HG03045 (cell line): Measurements from ENCODE around the gene RPAIN.

Experiments used
- ATAC-seq: cut with Tn5 transposase; IDR thresholded peaks from one replicate; pipeline ENCODE4 v1.9.1; 2021; ENCODE audit warnings: mild to moderate bottlenecking, moderate library complexity; ENCODE audit not compliant: unreplicated experiment

RPAIN gene

GRCh38 chr17:5481451-5481850, 61.5 kb downstream of the RPAIN start:
- ATAC-seq: no peak
